HCT116 (cell line): Measurements from ENCODE around the gene CYP21A2. TPM values are rescaled to one million over a fixed set of nuclear protein-coding genes. Genes with fewer than 3 reads are reported as not detected.
"Not testable (repeated sequence)": the region's sequence is repeated elsewhere in the genome, so short reads cannot be mapped to it uniquely, and the experiment has no call there.

Experiments
- ATAC-seq: fragments of 200-7000 bp; cut with Tn5 transposase; 2 replicates; pipeline ENCODE4 v1.9.1; 2020; ENCODE audit warnings: mild to moderate bottlenecking, moderate library complexity
- BruUV-seq: library from RNA; stranded (reverse); fragments of 400-500 nt; replicated peaks from 2 replicates; lab custom pipeline; 2021; lab: Mats Ljungman, UMichigan
- CTCF ChIA-PET: fragments of 300-600 bp; sonication (Branson Sonifier 250); formaldehyde crosslinking; loops from one replicate; lab custom pipeline; 2021; ENCODE audit warnings: antibody characterized with exemption; lab: Charles Lee
- POLR2A ChIA-PET: fragments of 300-600, 350-600 bp; sonication (Branson Sonifier 250); formaldehyde crosslinking; loops from one replicate; lab custom pipeline; 2021; ENCODE audit warnings: antibody characterized with exemption; lab: Charles Lee
- RAD21 ChIA-PET, 2 experiments: fragments of 300-600 bp; sonication (Branson Sonifier 250); formaldehyde crosslinking; loops; one replicate each; lab custom pipeline; 2023; ENCODE audit warnings: low total read pairs in 2 of 2; ENCODE audit not compliant: uncharacterized antibody in 2 of 2, unreplicated experiment in 2 of 2, low non-redundant PET in 1 of 2; lab: Charles Lee
- DNase-seq: peaks from one replicate; pipeline ENCODE4 v3.0.0-alpha.2; 2010; ENCODE audit warnings: low read depth, low spot score
- H2AFZ ChIP-seq: fragments of 200-600 bp; shearing (Covaris generic), sonication (generic); 2 replicates; pipeline ENCODE4 v1.6.1; 2017; ENCODE audit warnings: low read depth, mixed run types, mixed read lengths, antibody characterized with exemption, low read length; ENCODE audit not compliant: poor library complexity, severe bottlenecking
- H3K27ac ChIP-seq: 2 replicates; pipeline ENCODE4 v1.5.1; 2012; ENCODE audit warnings: low read depth, low read length
- H3K27me3 ChIP-seq: fragments of 200-600 bp; sonication (generic); 2 replicates; pipeline ENCODE4 v1.6.1; 2016; ENCODE audit warnings: mixed run types, low read length, mixed read lengths; ENCODE audit not compliant: insufficient read depth
- H3K36me3 ChIP-seq, 2 experiments: fragments of 200-500 bp in 1 of 2; fragments of 200-600 bp in 1 of 2; sonication (Bioruptor generic) in 1 of 2; sonication (generic) in 1 of 2; 2 replicates each; pipeline versions ENCODE4 v1.5.1 to v1.6.1; 2014 to 2016; ENCODE audit warnings: low read length in 2 of 2, inconsistent platforms in 1 of 2, mixed read lengths in 1 of 2, mixed run types in 1 of 2; ENCODE audit not compliant: insufficient read depth in 2 of 2, control insufficient read depth in 1 of 2
- H3K4me1 ChIP-seq, 2 experiments: fragments of 200-600 bp in 1 of 2; sonication (generic) in 1 of 2; 2 replicates each; pipeline versions ENCODE4 v1.5.1 to v1.6.1; 2012 to 2017; ENCODE audit warnings: low read length in 2 of 2, inconsistent platforms in 1 of 2, mild to moderate bottlenecking in 1 of 2, mixed read lengths in 1 of 2, mixed run types in 1 of 2, moderate library complexity in 1 of 2; ENCODE audit not compliant: insufficient read depth in 2 of 2, control insufficient read depth in 1 of 2
- H3K4me2 ChIP-seq: fragments of 200-600 bp; sonication (generic); 2 replicates; pipeline ENCODE4 v1.6.1; 2017; ENCODE audit warnings: mixed run types, low read length, mixed read lengths
- H3K4me3 ChIP-seq, 2 experiments: fragments of 200-600 bp in 1 of 2; sonication (generic) in 1 of 2; replicated peaks in 1 of 2; 2 replicates each; pipeline ENCODE4 v1.5.1; 2011 to 2016; ENCODE audit warnings: low read length in 2 of 2, control low read depth in 1 of 2, low read depth in 1 of 2, mild to moderate bottlenecking in 1 of 2, mixed read lengths in 1 of 2, mixed run types in 1 of 2
- H3K79me2 ChIP-seq: fragments of 200-600 bp; sonication (generic); 2 replicates; pipeline ENCODE4 v1.6.1; 2017; ENCODE audit warnings: mild to moderate bottlenecking, mixed run types, low read length, moderate library complexity, mixed read lengths; ENCODE audit not compliant: insufficient read depth
- H3K9ac ChIP-seq: fragments of 200-600 bp; sonication (generic); 2 replicates; pipeline ENCODE4 v1.6.1; 2016; ENCODE audit warnings: low read length, mixed read lengths
- H3K9me2 ChIP-seq: fragments of 200-600 bp; sonication (generic), shearing (Covaris generic); 2 replicates; pipeline ENCODE4 v1.6.1; 2017; ENCODE audit warnings: mixed run types, mild to moderate bottlenecking, moderate library complexity; ENCODE audit not compliant: insufficient read depth
- H3K9me3 ChIP-seq, 2 experiments: fragments of 200-500 bp in 1 of 2; fragments of 200-600 bp in 1 of 2; sonication (Bioruptor generic) in 1 of 2; sonication (generic) in 1 of 2; 2 replicates each; pipeline ENCODE4 v1.6.1; 2014 to 2017; ENCODE audit warnings: low read length in 2 of 2, mixed read lengths in 2 of 2, inconsistent platforms in 1 of 2, low read depth in 1 of 2, mild to moderate bottlenecking in 1 of 2, mixed run types in 1 of 2, moderate library complexity in 1 of 2; ENCODE audit not compliant: control insufficient read depth in 1 of 2, insufficient read depth in 1 of 2
- H4K20me1 ChIP-seq: fragments of 200-600 bp; sonication (generic), shearing (Covaris generic); 2 replicates; pipeline ENCODE4 v1.6.1; 2017; ENCODE audit warnings: mixed run types, mild to moderate bottlenecking, moderate library complexity; ENCODE audit not compliant: insufficient read depth
- intact Hi-C: fragments of 100-400 bp; cut with micrococcal nuclease; formaldehyde crosslinking; loops from 2 replicates; pipeline ENCODE4 v1.10.0; 2022
- total RNA-seq: library from RNA; stranded (reverse); gene quantifications from one replicate; pipeline ENCODE4 v1.2.1, GENCODE V29; 2021; ENCODE audit not compliant: unreplicated experiment

The CYP21A2 gene
- total RNA-seq, 1 experiment from 2014 or later = 1.4 TPM

GRCh38 chr6:32013738-32014137 is 24.5 kb upstream of the CYP21A2 start:
- H3K27me3 ChIP-seq, intact Hi-C loops, POLR2A ChIA-PET, H3K4me3 ChIP-seq, H4K20me1 ChIP-seq, H3K79me2 ChIP-seq, RAD21 ChIA-PET, H2AFZ ChIP-seq, H3K9me3 ChIP-seq, H3K36me3 ChIP-seq, H3K9me2 ChIP-seq, BruUV-seq, H3K4me2 ChIP-seq, H3K27ac ChIP-seq, ATAC-seq, CTCF ChIA-PET, DNase-seq, H3K4me1 ChIP-seq, H3K9ac ChIP-seq: not testable (repeated sequence)

GRCh38 chr6:32014547-32014946 is 23.7 kb upstream of the CYP21A2 start, which contains the start of gene C4B:
TSS of gene C4B (plus strand) at chr6:32014795. CDS start at chr6:32014846, 51 bp downstream.
- intact Hi-C loops, H3K79me2 ChIP-seq, CTCF ChIA-PET, H4K20me1 ChIP-seq, H3K27ac ChIP-seq, H2AFZ ChIP-seq, BruUV-seq, H3K9ac ChIP-seq, H3K27me3 ChIP-seq, ATAC-seq, DNase-seq, H3K4me3 ChIP-seq, POLR2A ChIA-PET, H3K4me2 ChIP-seq, RAD21 ChIA-PET, H3K9me3 ChIP-seq, H3K36me3 ChIP-seq, H3K9me2 ChIP-seq, H3K4me1 ChIP-seq: not testable (repeated sequence)

GRCh38 chr6:32022100-32022499 is 16.1 kb upstream of the CYP21A2 start:
- CTCF ChIA-PET, RAD21 ChIA-PET, intact Hi-C loops, DNase-seq, H4K20me1 ChIP-seq, BruUV-seq, H3K4me3 ChIP-seq, H3K4me2 ChIP-seq, H3K9ac ChIP-seq, H3K27ac ChIP-seq, H3K9me2 ChIP-seq, POLR2A ChIA-PET, H3K27me3 ChIP-seq, H3K4me1 ChIP-seq, H2AFZ ChIP-seq, H3K79me2 ChIP-seq, H3K36me3 ChIP-seq, H3K9me3 ChIP-seq: not testable (repeated sequence)
- 0 out of 2 replicates have a peak, but pooled peaks have one; percentile 49 for ATAC-seq

DNA sequence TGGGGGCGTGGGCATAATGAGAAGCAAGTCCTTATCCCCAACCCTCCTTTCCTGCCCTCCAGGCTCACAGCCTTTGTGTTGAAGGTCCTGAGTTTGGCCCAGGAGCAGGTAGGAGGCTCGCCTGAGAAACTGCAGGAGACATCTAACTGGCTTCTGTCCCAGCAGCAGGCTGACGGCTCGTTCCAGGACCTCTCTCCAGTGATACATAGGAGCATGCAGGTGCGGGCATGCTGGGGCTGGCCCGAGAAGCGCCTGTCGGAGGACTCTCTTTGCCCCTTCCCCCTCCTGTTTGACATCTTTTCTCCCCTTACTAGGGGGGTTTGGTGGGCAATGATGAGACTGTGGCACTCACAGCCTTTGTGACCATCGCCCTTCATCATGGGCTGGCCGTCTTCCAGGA is 9.6 kb upstream of the CYP21A2 start:
- H3K36me3 ChIP-seq, intact Hi-C loops, H4K20me1 ChIP-seq, H3K27ac ChIP-seq, H2AFZ ChIP-seq, H3K9ac ChIP-seq, H3K4me3 ChIP-seq, RAD21 ChIA-PET, H3K4me1 ChIP-seq, DNase-seq, H3K4me2 ChIP-seq, H3K79me2 ChIP-seq, BruUV-seq, H3K27me3 ChIP-seq, H3K9me2 ChIP-seq, H3K9me3 ChIP-seq, ATAC-seq, POLR2A ChIA-PET, CTCF ChIA-PET: not testable (repeated sequence)
